Gastrocnemius medialis (tissue), 4 donors: ENCODE measurements around the gene ANO9.

Source experiments
- POLR2A ChIP-seq, 2 donors: fragments of 450-650 bp; IDR thresholded peaks; one replicate each; pipeline ENCODE4 v1.6.1; 2017; ENCODE audit warnings: antibody characterized with exemption in 2 of 2, mild to moderate bottlenecking in 2 of 2, moderate library complexity in 2 of 2
- TF ChIP-seq, protein P1 (sequence below), 5 experiments: fragments of 450-650 bp in 3 of 5; fragments of 200-600 bp in 2 of 5; sonication (generic) in 2 of 5; IDR thresholded peaks in 4 of 5; conservative IDR thresholded peaks in 1 of 5; 1 replicate in 4 of 5; 2 replicates in 1 of 5; pipeline ENCODE4 v1.5.1; 2016 to 2019; ENCODE audit warnings: antibody characterized with exemption in 5 of 5, mild to moderate bottlenecking in 3 of 5, moderate library complexity in 3 of 5

DNA sequence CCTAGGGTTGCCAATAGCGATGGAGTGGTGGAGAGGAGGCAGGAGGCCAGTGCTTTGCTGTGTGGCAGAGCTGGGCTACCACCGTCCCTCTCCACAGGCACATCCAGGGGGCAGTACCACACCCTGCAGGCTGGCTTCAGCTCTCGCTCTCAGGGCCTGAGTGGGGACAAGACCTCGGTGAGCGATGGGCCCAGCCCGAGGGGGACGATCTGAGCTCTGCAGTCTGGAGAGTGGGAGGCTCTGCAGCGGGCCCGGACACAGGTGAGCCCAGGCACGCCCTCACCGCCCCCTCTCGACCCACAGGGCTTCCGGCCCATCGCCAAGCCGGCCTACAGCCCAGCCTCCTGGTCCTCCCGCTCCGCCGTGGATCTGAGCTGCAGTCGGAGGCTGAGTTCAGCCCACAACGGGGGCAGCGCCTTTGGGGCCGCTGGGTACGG is 45.3 kb downstream of the ANO9 start:
- TF ChIP-seq, protein P1, sequence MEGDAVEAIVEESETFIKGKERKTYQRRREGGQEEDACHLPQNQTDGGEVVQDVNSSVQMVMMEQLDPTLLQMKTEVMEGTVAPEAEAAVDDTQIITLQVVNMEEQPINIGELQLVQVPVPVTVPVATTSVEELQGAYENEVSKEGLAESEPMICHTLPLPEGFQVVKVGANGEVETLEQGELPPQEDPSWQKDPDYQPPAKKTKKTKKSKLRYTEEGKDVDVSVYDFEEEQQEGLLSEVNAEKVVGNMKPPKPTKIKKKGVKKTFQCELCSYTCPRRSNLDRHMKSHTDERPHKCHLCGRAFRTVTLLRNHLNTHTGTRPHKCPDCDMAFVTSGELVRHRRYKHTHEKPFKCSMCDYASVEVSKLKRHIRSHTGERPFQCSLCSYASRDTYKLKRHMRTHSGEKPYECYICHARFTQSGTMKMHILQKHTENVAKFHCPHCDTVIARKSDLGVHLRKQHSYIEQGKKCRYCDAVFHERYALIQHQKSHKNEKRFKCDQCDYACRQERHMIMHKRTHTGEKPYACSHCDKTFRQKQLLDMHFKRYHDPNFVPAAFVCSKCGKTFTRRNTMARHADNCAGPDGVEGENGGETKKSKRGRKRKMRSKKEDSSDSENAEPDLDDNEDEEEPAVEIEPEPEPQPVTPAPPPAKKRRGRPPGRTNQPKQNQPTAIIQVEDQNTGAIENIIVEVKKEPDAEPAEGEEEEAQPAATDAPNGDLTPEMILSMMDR (IDR thresholded peaks at IDR 0.05 in 4 of 5, conservative IDR thresholded peaks at IDR 0.05 in 1 of 5), result no peak
- TF ChIP-seq POLR2A (IDR thresholded peaks at IDR 0.05), result no peak
